Adrenal gland (tissue), 5 donors: ENCODE data around the gene NHSL2.

Source experiments
- POLR2A ChIP-seq, 2 donors: fragments of 450-650 bp; IDR thresholded peaks; one replicate each; pipeline ENCODE4 v1.6.1; 2017; ENCODE audit warnings: antibody characterized with exemption in 2 of 2, mild to moderate bottlenecking in 2 of 2, moderate library complexity in 1 of 2
- TF ChIP-seq, protein P1 (sequence below), 6 experiments: fragments of 450-650 bp in 4 of 6; fragments of 200-600 bp in 2 of 6; sonication (generic) in 1 of 6; IDR thresholded peaks; 1 replicate in 5 of 6; 2 replicates in 1 of 6; pipeline versions ENCODE4 v1.5.1 to v1.8.0; 2016 to 2021; ENCODE audit warnings: antibody characterized with exemption in 6 of 6, mild to moderate bottlenecking in 2 of 6, moderate library complexity in 1 of 6
- donor health status: DM: no; HTN: no; CAD: no.

DNA sequence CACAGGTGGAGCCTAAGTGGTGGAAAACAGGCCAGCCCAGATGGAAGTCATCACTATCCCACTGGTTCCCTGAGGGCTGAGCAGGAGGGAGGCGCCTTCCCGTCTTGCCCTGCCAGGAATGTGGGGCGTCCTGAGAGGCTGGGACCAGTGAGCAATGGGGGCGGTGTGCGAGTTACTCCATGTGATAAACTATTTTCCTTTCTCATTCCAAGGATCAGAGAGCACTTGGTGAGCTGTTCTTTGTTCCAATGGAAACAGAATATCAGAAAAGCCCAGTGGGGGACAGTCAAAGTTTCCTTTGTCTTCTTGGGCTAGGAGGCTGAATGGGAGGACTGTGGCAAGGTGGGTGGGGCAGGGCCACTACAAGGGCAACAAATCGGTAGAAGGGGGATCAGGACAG, 86.2 kb downstream of the NHSL2 start:
- TF ChIP-seq POLR2A (IDR thresholded peaks at IDR 0.05): no peak
- TF ChIP-seq, protein P1, sequence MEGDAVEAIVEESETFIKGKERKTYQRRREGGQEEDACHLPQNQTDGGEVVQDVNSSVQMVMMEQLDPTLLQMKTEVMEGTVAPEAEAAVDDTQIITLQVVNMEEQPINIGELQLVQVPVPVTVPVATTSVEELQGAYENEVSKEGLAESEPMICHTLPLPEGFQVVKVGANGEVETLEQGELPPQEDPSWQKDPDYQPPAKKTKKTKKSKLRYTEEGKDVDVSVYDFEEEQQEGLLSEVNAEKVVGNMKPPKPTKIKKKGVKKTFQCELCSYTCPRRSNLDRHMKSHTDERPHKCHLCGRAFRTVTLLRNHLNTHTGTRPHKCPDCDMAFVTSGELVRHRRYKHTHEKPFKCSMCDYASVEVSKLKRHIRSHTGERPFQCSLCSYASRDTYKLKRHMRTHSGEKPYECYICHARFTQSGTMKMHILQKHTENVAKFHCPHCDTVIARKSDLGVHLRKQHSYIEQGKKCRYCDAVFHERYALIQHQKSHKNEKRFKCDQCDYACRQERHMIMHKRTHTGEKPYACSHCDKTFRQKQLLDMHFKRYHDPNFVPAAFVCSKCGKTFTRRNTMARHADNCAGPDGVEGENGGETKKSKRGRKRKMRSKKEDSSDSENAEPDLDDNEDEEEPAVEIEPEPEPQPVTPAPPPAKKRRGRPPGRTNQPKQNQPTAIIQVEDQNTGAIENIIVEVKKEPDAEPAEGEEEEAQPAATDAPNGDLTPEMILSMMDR (IDR thresholded peaks at IDR 0.05): no peak
